Sigmoid colon (tissue), 4 donors: Measurements from ENCODE around the gene FLII.

Experiments used
- EP300 ChIP-seq, 4 donors: sonication (generic); formaldehyde crosslinking; IDR thresholded peaks; one replicate each; pipeline ENCODE4 v1.6.1; 2017; ENCODE audit warnings: antibody characterized with exemption in 4 of 4
- POLR2A ChIP-seq, 2 donors: fragments of 450-650 bp; IDR thresholded peaks; one replicate each; pipeline ENCODE4 v1.6.1; 2016; ENCODE audit warnings: antibody characterized with exemption in 2 of 2, mild to moderate bottlenecking in 2 of 2, moderate library complexity in 2 of 2

DNA sequence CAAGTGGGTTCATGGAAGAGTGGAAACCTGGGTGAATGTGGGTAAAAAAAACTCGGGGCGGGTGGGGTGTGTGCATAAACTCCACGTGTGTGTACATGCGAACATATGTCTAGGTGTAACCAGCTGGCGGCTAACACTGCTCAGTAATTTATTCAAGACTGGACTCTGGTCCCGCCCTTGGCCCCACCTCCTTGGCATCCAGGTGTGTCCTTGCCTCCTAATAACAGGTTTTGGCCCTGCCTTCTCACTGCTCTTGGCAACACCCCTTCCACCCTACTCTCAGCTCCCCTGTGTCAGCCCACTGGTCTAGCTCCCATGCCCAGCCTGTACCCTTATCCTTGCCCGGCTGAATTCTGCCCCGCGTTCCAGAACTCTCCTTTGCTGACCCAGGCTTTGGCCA, 8.3 kb downstream of the FLII start:
- TF ChIP-seq POLR2A (IDR thresholded peaks at IDR 0.05) (no peak), EP300 (IDR thresholded peaks at IDR 0.05) (no peak)
